Subcutaneous abdominal adipose tissue (tissue), 5 donors: Measurements from ENCODE around the gene GSTO1.
A peak's percentile ranks its signal among the peaks of the same experiment; 100 is the strongest.
"Not testable (repeated sequence)": the region's sequence is repeated elsewhere in the genome, so short reads cannot be mapped to it uniquely, and the experiment has no call there.

Experiments
- H3K27ac ChIP-seq: one replicate; pipeline ENCODE4 v1.7.0; 2013; ENCODE audit warnings: low read depth, mild to moderate bottlenecking, inconsistent platforms, low read length, moderate library complexity
- H3K27me3 ChIP-seq, 5 donors: one replicate each; pipeline ENCODE4 v1.7.0; 2013; ENCODE audit warnings: low read length in 5 of 5, inconsistent platforms in 1 of 5; ENCODE audit not compliant: control insufficient read depth in 5 of 5, insufficient read depth in 4 of 5
- H3K36me3 ChIP-seq, 5 donors: one replicate each; pipeline ENCODE4 v1.7.0; 2013; ENCODE audit warnings: low read length in 5 of 5; ENCODE audit not compliant: control insufficient read depth in 5 of 5, insufficient read depth in 5 of 5
- H3K4me1 ChIP-seq, 5 donors: one replicate each; pipeline ENCODE4 v1.7.0; 2013; ENCODE audit warnings: low read length in 5 of 5, mild to moderate bottlenecking in 3 of 5, moderate library complexity in 1 of 5; ENCODE audit not compliant: control insufficient read depth in 5 of 5, insufficient read depth in 5 of 5
- H3K4me3 ChIP-seq, 5 donors: one replicate each; pipeline ENCODE4 v1.7.0; 2013; ENCODE audit warnings: low read length in 5 of 5, low read depth in 1 of 5
- H3K9ac ChIP-seq, 5 donors: one replicate each; pipeline ENCODE4 v1.7.0; 2013; ENCODE audit warnings: low read length in 5 of 5, mild to moderate bottlenecking in 4 of 5, moderate library complexity in 3 of 5
- H3K9me3 ChIP-seq, 5 donors: one replicate each; pipeline ENCODE4 v1.7.0; 2013; ENCODE audit warnings: low read length in 5 of 5; ENCODE audit not compliant: control insufficient read depth in 5 of 5
- donor health status: healthy.
- donor health status: healthy.
- donor health status: healthy.
- donor health status: healthy.
- donor health status: healthy.

The GSTO1 gene

DNA sequence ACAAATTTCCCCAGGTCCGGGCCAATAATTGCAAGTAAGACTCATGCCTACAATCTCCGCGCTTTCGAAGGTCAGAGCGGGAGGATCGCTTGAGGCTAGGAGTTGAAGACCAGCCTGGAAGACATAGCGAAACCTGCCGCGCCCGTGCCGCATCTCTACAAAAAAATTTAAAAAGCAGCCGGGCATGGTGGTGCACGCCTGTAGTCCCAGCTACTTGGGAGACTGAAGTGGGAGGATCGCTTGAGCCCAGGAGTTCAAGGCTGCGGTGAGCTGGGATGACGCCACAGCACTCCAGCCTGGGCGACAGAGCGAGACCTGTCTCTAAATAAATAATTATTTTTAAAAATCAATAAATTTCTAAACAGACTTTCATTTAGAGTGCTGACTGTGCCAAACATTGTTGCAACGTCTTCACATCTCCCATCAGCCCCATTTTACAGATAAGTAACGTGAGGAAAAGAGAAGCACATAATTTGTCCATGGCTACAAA is 22.0 kb upstream of the GSTO1 start:
- Histone ChIP-seq H3K9ac (peak overlapping the region in 2 of 5 donors; percentile 40 to 52), H3K36me3 (no peaks in the 10 kb centered on the region), H3K27me3 (peaks cover 0 to 2% (median 0%) of the 10 kb centered on the region in 5 donors), H3K4me1 (peaks cover 0 to 14% (median 11%) of the 10 kb centered on the region in 5 donors), H3K9me3 (peaks cover 0 to 4% (median 0%) of the 10 kb centered on the region in 5 donors), H3K27ac (no peak overlapping the region), H3K4me3 (peak overlapping the region; percentile 86 to 96 (median 93))

DNA sequence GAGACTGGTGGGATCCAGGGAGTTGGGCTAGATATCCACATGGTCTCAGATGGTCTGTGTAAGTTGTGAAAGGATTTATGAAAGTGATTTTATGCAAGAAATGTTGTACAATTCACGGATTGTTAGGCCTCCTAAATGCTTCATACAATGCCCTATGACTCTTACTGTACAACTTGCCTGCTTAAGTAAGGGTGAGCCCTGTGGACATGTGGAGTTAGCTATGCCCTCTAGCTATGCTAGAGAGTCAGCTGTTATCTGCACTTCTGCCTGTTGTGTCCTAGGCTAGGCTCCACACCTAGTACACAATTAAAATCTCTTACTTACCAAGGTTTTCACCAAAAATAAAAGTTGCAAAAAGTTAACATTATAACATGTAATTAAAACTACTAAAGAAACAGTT is 20.9 kb upstream of the GSTO1 start:
- H3K27me3 ChIP-seq = peaks cover 0 to 2% (median 0%) of the 10 kb centered on the region in 5 donors
- no peak overlapping the region for H3K4me3 ChIP-seq
- no peaks in the 10 kb centered on the region for H3K36me3 ChIP-seq
- H3K9me3 ChIP-seq = peaks cover 0 to 4% (median 0%) of the 10 kb centered on the region in 5 donors
- H3K9ac ChIP-seq = no peak overlapping the region
- H3K4me1 ChIP-seq = peaks cover 0 to 14% (median 11%) of the 10 kb centered on the region in 5 donors
- H3K27ac ChIP-seq = no peak overlapping the region

DNA sequence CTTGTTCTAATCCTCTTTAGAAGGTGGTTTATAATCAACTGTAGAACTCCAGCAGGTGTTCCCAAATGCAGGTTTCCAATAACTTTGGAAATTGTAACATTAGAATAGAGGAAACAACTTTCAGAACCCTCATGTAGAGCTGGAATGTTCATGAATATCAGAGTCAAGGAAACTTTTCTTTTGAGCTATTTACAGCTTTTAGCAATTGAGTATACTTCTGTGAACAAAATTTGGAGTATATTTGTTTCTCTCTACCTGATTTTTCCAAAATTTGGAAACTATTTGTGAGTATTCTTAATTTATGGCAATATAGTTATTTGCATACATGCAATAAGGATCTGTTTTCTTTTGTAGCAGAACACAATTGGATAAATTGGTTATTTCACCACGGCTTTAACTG is 19.8 kb upstream of the GSTO1 start:
- Histone ChIP-seq H3K9me3 (peaks cover 0 to 4% (median 0%) of the 10 kb centered on the region in 5 donors), H3K27me3 (peaks cover 0 to 2% (median 0%) of the 10 kb centered on the region in 5 donors), H3K36me3 (no peaks in the 10 kb centered on the region), H3K27ac (no peak overlapping the region), H3K4me1 (peaks cover 0 to 14% (median 11%) of the 10 kb centered on the region in 5 donors), H3K4me3 (no peak overlapping the region), H3K9ac (no peak overlapping the region)

DNA sequence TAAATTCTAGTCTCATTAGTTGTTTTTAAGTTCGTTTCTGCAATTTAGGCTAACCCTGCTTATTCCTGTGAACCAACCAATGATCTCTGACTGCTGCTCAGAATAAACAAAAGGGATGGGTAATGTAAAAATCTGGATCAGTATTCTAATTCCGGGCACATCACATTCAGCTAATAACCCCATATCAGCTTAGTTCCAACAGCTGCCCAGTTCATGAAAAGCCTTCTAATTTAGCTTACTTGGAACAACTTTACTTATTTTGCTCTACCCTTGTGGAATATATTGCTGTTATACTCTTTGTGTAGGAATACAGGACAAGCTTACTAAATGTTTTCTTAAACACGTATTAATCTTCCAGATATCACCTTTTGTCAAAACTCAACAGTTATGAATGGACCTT is 18.9 kb upstream of the GSTO1 start:
- no peak overlapping the region for H3K9ac ChIP-seq
- peaks cover 0 to 4% (median 0%) of the 10 kb centered on the region in 5 donors for H3K9me3 ChIP-seq
- no peaks in the 10 kb centered on the region for H3K36me3 ChIP-seq
- H3K4me1 ChIP-seq = peaks cover 0 to 14% (median 11%) of the 10 kb centered on the region in 5 donors
- H3K4me3 ChIP-seq = no peak overlapping the region
- no peak overlapping the region for H3K27ac ChIP-seq
- H3K27me3 ChIP-seq = peaks cover 0 to 2% (median 0%) of the 10 kb centered on the region in 5 donors

DNA sequence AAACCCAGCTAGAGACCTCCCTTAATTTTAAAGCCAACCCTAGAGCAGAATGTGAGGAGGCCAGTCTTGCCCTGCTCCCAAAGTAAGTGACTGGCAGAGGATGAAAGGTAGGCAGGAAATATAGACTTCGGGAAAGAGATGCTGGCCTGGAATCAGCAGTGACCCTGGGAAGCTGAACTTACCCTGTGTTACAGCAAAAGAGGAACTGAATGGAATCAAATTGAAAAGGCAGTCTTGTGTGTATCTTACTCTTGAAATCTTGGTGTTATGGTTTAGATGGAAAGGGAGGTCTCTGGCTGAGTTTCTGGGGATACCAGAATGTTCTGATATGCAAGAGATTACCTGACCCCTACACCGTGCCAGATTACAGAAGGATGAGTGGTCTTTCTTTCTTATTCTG is 14.6 kb upstream of the GSTO1 start:
- peaks cover 0 to 2% (median 0%) of the 10 kb centered on the region in 5 donors for H3K27me3 ChIP-seq
- H3K9ac ChIP-seq = no peak overlapping the region
- no peak overlapping the region for H3K4me3 ChIP-seq
- H3K9me3 ChIP-seq = peaks cover 0 to 3% (median 0%) of the 10 kb centered on the region in 5 donors
- H3K27ac ChIP-seq = no peak overlapping the region
- H3K4me1 ChIP-seq = no peaks in the 10 kb centered on the region
- H3K36me3 ChIP-seq = no peaks in the 10 kb centered on the region

DNA sequence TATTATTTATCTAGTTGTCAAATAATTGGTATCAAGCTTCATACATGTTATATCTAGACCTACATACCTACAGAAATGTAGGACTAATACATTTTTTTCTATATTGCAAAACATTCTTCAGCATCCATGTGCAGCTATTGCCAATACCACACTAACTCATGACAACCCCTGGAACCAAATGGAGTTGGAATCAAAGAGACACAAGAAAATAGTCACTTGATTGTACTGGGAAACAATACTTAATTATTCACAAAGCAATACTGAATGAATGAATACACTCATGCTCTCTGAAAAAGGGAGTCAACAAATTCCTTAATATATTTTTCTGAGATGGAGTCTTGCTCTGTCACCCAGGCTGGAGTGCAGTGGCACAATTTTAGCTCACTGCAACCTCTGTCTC is 12.1 kb upstream of the GSTO1 start:
- Histone ChIP-seq H3K27me3 (no peaks in the 10 kb centered on the region), H3K27ac (no peak overlapping the region), H3K9me3 (no peaks in the 10 kb centered on the region), H3K36me3 (no peaks in the 10 kb centered on the region), H3K4me3 (no peak overlapping the region), H3K9ac (no peak overlapping the region), H3K4me1 (no peaks in the 10 kb centered on the region)

DNA sequence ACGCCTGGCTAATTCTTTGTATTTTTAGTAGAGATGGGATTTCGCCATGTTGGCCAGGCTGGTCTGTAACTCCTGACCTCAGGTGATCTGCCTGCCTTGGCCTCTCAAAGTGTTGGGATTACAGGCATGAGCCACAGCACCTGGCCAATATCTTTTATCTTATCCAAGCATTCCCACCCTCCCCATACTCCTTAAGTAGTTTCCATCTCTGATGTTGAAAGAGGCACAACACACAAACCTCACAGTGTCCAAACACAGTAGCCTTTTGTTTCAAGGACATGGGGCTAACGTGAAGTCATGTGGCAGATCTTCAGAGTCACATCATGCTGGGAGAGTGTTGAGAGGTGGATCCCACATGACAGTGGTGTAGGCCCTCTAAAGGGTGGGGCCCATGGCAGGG is 11.7 kb upstream of the GSTO1 start:
- not testable (repeated sequence) for H3K4me1 ChIP-seq, H3K9ac ChIP-seq, H3K9me3 ChIP-seq, H3K36me3 ChIP-seq, H3K27me3 ChIP-seq, H3K27ac ChIP-seq, H3K4me3 ChIP-seq

DNA sequence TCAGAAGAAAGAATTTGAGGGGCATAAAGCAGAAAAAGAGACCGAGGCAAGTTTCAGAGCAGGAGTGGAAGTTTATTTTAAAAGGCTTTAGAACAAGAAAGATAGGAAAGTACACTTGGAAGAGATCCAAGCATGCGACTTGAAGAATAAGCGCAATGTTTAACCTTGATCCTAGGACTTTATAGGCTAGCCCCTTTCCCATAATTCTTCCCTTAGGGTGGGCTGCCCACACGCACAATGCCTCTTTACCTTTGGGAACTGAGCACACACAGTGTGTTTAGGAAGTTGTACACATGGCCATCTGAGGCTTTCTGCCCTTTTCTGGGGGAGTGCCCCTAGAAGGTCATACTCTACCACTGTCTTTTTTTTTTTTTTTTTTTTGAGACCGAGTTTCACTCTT is 11.2 kb upstream of the GSTO1 start:
- Histone ChIP-seq H3K4me1 (no peaks in the 10 kb centered on the region), H3K27me3 (no peaks in the 10 kb centered on the region), H3K36me3 (no peaks in the 10 kb centered on the region), H3K9ac (no peak overlapping the region), H3K27ac (no peak overlapping the region), H3K9me3 (no peaks in the 10 kb centered on the region), H3K4me3 (no peak overlapping the region)

DNA sequence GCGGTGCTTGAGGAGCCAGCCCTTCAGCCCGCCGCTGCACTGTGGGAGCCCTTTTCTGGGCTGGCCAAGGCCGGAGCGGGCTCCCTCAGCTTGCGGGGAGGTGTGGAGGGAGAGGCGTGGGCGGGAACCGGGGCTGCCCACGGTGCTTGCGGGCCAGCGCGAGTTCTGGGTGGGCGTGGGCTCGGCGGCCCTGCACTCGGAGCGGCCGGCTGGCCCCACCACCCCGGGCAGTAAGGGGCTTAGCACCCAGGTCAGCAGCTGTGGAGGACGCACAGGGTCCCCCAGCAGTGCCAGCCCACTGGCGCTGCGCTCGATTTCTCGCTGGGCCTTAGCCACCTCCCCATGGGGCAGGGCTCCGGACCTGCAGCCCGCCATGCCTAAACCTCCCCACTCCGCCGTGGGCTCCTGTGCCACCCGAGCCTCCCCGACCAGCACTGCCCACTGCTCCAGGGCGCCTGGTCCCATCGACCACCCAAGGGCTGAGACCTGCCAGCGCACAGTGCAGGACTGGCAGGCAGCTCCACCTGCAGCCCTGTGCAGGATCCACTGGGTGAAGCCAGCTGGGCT is 9.5 kb upstream of the GSTO1 start:
- Histone ChIP-seq H3K27ac (no peak overlapping the region), H3K9ac (no peak overlapping the region), H3K27me3 (no peaks in the 10 kb centered on the region), H3K9me3 (no peaks in the 10 kb centered on the region), H3K4me1 (no peaks in the 10 kb centered on the region), H3K4me3 (no peak overlapping the region), H3K36me3 (no peaks in the 10 kb centered on the region)

DNA sequence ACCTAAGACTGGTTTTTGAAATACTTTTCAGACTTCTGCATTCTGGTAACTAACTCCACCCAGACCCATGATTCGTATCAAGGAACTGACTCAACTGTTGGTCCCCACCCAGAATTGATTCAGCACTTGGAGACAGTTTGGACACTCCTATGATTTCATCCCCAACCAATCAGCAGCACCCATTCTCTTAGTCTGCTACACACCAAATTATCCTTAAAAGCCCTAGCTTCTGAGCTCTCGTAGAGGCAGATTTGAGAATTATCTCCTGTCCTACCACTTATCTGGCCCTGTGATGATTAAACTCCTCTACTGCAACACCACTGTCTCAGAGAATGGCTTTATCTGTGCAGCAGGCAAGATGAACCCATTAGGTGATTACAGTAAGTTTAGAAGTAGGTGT is 7.7 kb upstream of the GSTO1 start:
- Histone ChIP-seq H3K27me3 (no peaks in the 10 kb centered on the region), H3K4me1 (no peaks in the 10 kb centered on the region), H3K4me3 (no peak overlapping the region), H3K27ac (no peak overlapping the region), H3K9me3 (no peaks in the 10 kb centered on the region), H3K9ac (no peak overlapping the region), H3K36me3 (no peaks in the 10 kb centered on the region)
